GM12874 (cell line): ENCODE measurements around the gene CTRL.
A peak's percentile ranks its signal among the peaks of the same experiment; 100 is the strongest.

Source experiments
- CTCF ChIP-seq: IDR thresholded peaks from 2 replicates; pipeline ENCODE4 v1.5.1; 2011; ENCODE audit warnings: low read depth, mild to moderate bottlenecking, control low read depth, low read length, moderate library complexity; ENCODE audit not compliant: insufficient read depth

CTRL gene

GRCh38 chr16:67885976-67886375, 45.7 kb downstream of the CTRL start:
- TF ChIP-seq CTCF = no peak

- TF ChIP-seq CTCF = no peak
These were observed 46.1 kb downstream of the CTRL start for GRCh38 chr16:67885545-67885944.

GRCh38 chr16:67884684-67885083, 47.0 kb downstream of the CTRL start, which contains the start of gene NRN1L:
NRN1L (plus strand) TSS chr16:67884885; CDS start chr16:67884904, 19 bp downstream.
- no peak for TF ChIP-seq CTCF

- TF ChIP-seq CTCF = peak; percentile 88
These were observed 47.8 kb downstream of the CTRL start for GRCh38 chr16:67883872-67884261.

GRCh38 chr16:67883146-67883871, 48.4 kb downstream of the CTRL start:
- no peak for TF ChIP-seq CTCF

- no peak for TF ChIP-seq CTCF
These were observed 49.1 kb downstream of the CTRL start for GRCh38 chr16:67882374-67883145.

- TF ChIP-seq CTCF = no peak
These were observed 50.0 kb downstream of the CTRL start for GRCh38 chr16:67881621-67882161.
